ENCODE results near the gene TMC8. TPM values are rescaled to one million over a fixed set of nuclear protein-coding genes. Genes with fewer than 3 reads are reported as not detected.
A peak's percentile ranks its signal among the peaks of the same experiment; 100 is the strongest.

TMC8 gene
- total and polyA plus RNA-seq, 2 experiments from 2014 or later = 1.2 to 1.3 TPM

DNA sequence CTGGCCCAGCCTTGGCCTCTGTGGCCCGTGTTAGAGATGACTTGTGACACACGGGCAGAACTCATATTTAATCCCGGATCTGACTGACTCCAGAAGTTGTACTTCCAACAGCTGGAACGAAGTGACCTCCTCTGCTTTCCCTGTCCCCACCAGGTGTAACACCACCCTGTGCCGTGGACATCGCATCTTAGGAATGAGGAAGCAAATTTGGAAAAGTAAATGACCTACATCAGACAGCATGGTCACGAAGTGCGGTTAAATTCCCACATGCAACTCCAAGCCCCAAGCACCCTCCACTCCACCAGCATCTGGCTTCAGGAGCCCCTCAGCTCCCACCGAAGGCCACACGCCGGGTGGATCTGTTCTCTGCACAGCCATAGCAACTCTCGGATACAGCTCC, 53.3 kb downstream of the TMC8 start (continued):
- TF ChIP-seq CTCF (conservative IDR thresholded peaks at IDR 0.05; ENCODE audit: low read depth in 2 of 2) (no peak), EZH2 (IDR thresholded peaks at IDR 0.05; ENCODE audit: low read depth, unreplicated experiment) (no peak), JUNB (IDR thresholded peaks at IDR 0.05; ENCODE audit: unreplicated experiment) (no peak), REST (IDR thresholded peaks at IDR 0.05; ENCODE audit: unreplicated experiment) (no peak), STAT1 (IDR thresholded peaks at IDR 0.05; ENCODE audit: unreplicated experiment) (no peak)

- peak overlapping the region; percentile 43; the same call in 1 of the 3 replicates for H3K4me3 Mint-ChIP-seq
- Histone ChIP-seq H3K4me2 (no peak overlapping the region), H3K27ac (ENCODE audit: low read depth) (no peak overlapping the region), H3K9me2 (ENCODE audit: insufficient read depth) (0 out of 2 replicates have a peak, but pooled peaks cover 4% of the 10 kb centered on the region), H2AFZ (no peak overlapping the region), H3K4me1 (ENCODE audit: insufficient read depth) (peaks cover 9% of the 10 kb centered on the region; the same call in 1 of the 2 replicates), H3K36me3 (ENCODE audit: insufficient read depth) (peaks cover 38% of the 10 kb centered on the region), H3F3A (replicated peaks; ENCODE audit: low read depth) (peaks cover 7% of the 10 kb centered on the region; the same call in 1 of the 2 replicates), H4K20me1 (replicated peaks; ENCODE audit: insufficient read depth) (peaks cover 26% of the 10 kb centered on the region), H3K27me3 (ENCODE audit: insufficient read depth) (no peaks in the 10 kb centered on the region), H3K4me3 (no peak overlapping the region), H3K79me2 (replicated peaks; ENCODE audit: insufficient read depth) (peaks cover 46% of the 10 kb centered on the region)
- no peak for DNase-seq (ENCODE audit: low spot score)
- H3K27ac Mint-ChIP-seq = no peak overlapping the region
- H3K4me1 Mint-ChIP-seq = peaks cover 15% of the 10 kb centered on the region
- H3K36me3 Mint-ChIP-seq (ENCODE audit: low read depth) = peaks cover 57% of the 10 kb centered on the region
- no peak for ATAC-seq
- no peaks in the 10 kb centered on the region; the same call in 2 of the 3 replicates for H3K9me3 Mint-ChIP-seq
- H3K27me3 Mint-ChIP-seq (ENCODE audit: insufficient read depth, low read depth, poor library complexity) = peaks cover 3% of the 10 kb centered on the region
- TF ChIP-seq STAT1 (IDR thresholded peaks at IDR 0.05; ENCODE audit: unreplicated experiment) = no peak
- TF ChIP-seq EZH2 (IDR thresholded peaks at IDR 0.05; ENCODE audit: low read depth, unreplicated experiment) = no peak
- TF ChIP-seq JUNB (IDR thresholded peaks at IDR 0.05; ENCODE audit: unreplicated experiment) = no peak
- no peak for TF ChIP-seq EZH2phosphoT487 (IDR thresholded peaks at IDR 0.05; ENCODE audit: unreplicated experiment)
- TF ChIP-seq REST (IDR thresholded peaks at IDR 0.05; ENCODE audit: unreplicated experiment) = no peak
- TF ChIP-seq ZNF331 (CRISPR knock-in tag; IDR thresholded peaks at IDR 0.05; ENCODE audit: low read depth) = no peak
- TF ChIP-seq NANOG (IDR thresholded peaks at IDR 0.05; ENCODE audit: borderline replicate concordance) = no peak
- no peak for TF ChIP-seq ETS1 (IDR thresholded peaks at IDR 0.05)
- TF ChIP-seq POLR2AphosphoS5 (IDR thresholded peaks at IDR 0.05; ENCODE audit: low read depth) = no peak
Observed at GRCh38 chr17:78184351-78184750, 53.8 kb downstream of the TMC8 start.

Measured in GM23338 (cell line).